Measurements from ENCODE around the gene EYS. TPM values are rescaled to one million over a fixed set of nuclear protein-coding genes. Genes with fewer than 3 reads are reported as not detected.

EYS gene
- total RNA-seq, 6 experiments from 2014 or later, result 0.18 TPM; not detected in 5

DNA sequence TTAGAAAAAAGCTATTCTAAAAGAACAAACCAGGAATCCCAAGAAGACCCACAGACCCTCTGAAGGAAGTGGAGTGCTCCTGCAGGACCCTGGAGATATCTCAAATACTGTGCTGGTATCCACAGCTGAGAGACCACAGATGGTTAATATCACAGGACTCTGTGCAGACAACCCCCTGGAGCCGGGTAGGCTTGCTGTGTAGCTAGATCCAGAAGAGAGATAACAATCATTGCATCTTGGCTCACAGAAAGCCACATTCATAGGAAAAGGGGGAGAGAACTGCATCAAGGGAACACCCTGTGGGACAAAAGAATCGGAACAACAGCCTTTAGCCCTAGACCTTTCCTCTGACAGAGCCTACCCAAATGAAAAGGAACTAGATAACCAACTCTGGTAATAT, 1381.9 kb downstream of the EYS start:
- no peaks in the 10 kb centered on the region for H3K36me3 Mint-ChIP-seq (ENCODE audit: low read depth)
- no peak for DNase-seq
- H3K4me3 Mint-ChIP-seq, result no peak overlapping the region
- H3K27me3 Mint-ChIP-seq (ENCODE audit: insufficient read depth), result peaks cover 5% of the 10 kb centered on the region
- H3K4me1 Mint-ChIP-seq (ENCODE audit: low read depth), result no peaks in the 10 kb centered on the region
- no peak overlapping the region for H3K27ac Mint-ChIP-seq
- H3K9me3 Mint-ChIP-seq, result peaks cover 30% of the 10 kb centered on the region
- no peak for TF ChIP-seq CTCF (IDR thresholded peaks at IDR 0.05)

- H3K4me1 Mint-ChIP-seq (ENCODE audit: low read depth), result no peaks in the 10 kb centered on the region
These were observed 1396.8 kb downstream of the EYS start for GRCh38 chr6:64310214-64310613.

GRCh38 chr6:64301307-64302236, 1405.5 kb downstream of the EYS start:
- Mint-ChIP-seq H3K27me3 (ENCODE audit: insufficient read depth) (no peaks in the 10 kb centered on the region), H3K27ac (no peak overlapping the region), H3K9me3 (peaks cover 35% of the 10 kb centered on the region), H3K4me3 (no peak overlapping the region), H3K36me3 (ENCODE audit: low read depth) (peaks cover 4% of the 10 kb centered on the region; the same call in 1 of the 2 replicates), H3K4me1 (ENCODE audit: low read depth) (no peaks in the 10 kb centered on the region)
- TF ChIP-seq CTCF (IDR thresholded peaks at IDR 0.05), result no peak
- no peak for DNase-seq

More at GRCh38 chr6:64310214-64310613, 1396.8 kb downstream of the EYS start:
- Mint-ChIP-seq H3K27ac (no peak overlapping the region), H3K4me3 (no peak overlapping the region), H3K9me3 (peaks cover 22% of the 10 kb centered on the region), H3K36me3 (ENCODE audit: low read depth) (no peaks in the 10 kb centered on the region), H3K27me3 (ENCODE audit: insufficient read depth) (peaks cover 2% of the 10 kb centered on the region; the same call in 1 of the 2 replicates)
- DNase-seq, result no peak
- TF ChIP-seq CTCF (IDR thresholded peaks at IDR 0.05), result no peak

DNA sequence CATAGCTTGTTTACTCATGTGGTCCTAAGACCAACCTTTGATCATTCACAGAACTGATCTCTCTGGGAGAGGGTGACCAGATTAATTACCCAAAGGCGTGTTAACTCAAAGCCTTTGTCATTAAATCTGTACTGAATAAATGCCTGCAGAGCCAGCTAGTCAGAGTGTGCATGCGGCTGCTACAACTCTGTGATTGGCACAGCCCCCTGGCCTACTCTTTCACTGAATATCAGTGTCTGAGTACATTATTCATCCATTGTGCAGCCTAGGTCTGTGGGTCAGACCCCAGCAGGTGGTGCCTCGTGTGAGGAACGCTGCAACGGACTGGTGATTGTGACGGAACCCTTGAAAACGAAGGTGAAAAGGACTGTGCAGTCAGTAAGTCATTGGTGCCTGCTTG, 1407.8 kb downstream of the EYS start:
- no peaks in the 10 kb centered on the region for H3K27me3 Mint-ChIP-seq (ENCODE audit: insufficient read depth)
- no peak for TF ChIP-seq CTCF (IDR thresholded peaks at IDR 0.05)
- H3K4me3 Mint-ChIP-seq, result no peak overlapping the region
- DNase-seq, result no peak
- no peaks in the 10 kb centered on the region for H3K4me1 Mint-ChIP-seq (ENCODE audit: low read depth)
- H3K27ac Mint-ChIP-seq, result no peak overlapping the region
- H3K36me3 Mint-ChIP-seq (ENCODE audit: low read depth), result peaks cover 4% of the 10 kb centered on the region; the same call in 1 of the 2 replicates
- H3K9me3 Mint-ChIP-seq, result peaks cover 34% of the 10 kb centered on the region

DNA sequence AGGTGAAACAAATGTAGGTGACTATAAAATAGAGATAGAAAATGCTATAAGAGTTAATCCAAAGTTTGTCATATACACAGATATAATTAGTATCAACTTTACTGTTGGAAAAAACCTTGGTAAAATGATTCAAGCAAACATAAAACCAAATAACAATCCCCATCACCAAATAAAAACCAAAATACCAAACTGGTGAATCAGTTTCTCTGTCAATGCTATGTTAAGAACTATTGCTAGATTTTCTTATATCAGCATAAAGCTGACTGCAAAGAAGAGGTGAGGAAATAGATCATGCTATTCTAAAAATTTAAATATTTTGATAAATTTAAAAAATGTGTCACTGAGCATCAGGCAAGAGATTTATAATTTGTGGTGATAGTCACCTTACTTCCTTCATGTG, 1413.0 kb downstream of the EYS start:
- no peaks in the 10 kb centered on the region for H3K4me1 Mint-ChIP-seq (ENCODE audit: low read depth)
- DNase-seq, result no peak
- H3K27me3 Mint-ChIP-seq (ENCODE audit: insufficient read depth), result no peaks in the 10 kb centered on the region
- H3K36me3 Mint-ChIP-seq (ENCODE audit: low read depth), result no peaks in the 10 kb centered on the region
- H3K9me3 Mint-ChIP-seq, result peaks cover 12% of the 10 kb centered on the region
- H3K4me3 Mint-ChIP-seq, result no peak overlapping the region
- H3K27ac Mint-ChIP-seq, result no peak overlapping the region
- no peak for TF ChIP-seq CTCF (IDR thresholded peaks at IDR 0.05)

Measured in HFFc6 (cell line).